GM12892 (cell line): ENCODE results near the gene TOX3.

Experiments
- POLR2A ChIP-seq: IDR thresholded peaks from 2 replicates; pipeline ENCODE4 v1.6.1; 2011; ENCODE audit warnings: low read depth, low read length, control low read depth
- POLR2AphosphoS5 ChIP-seq: IDR thresholded peaks from 2 replicates; pipeline ENCODE4 v1.6.1; 2011; ENCODE audit warnings: low read depth, low read length, control low read depth
- TAF1 ChIP-seq: IDR thresholded peaks from 2 replicates; pipeline ENCODE4 v1.6.1; 2011; ENCODE audit warnings: low read depth, mild to moderate bottlenecking, control low read depth, low read length, borderline replicate concordance

DNA sequence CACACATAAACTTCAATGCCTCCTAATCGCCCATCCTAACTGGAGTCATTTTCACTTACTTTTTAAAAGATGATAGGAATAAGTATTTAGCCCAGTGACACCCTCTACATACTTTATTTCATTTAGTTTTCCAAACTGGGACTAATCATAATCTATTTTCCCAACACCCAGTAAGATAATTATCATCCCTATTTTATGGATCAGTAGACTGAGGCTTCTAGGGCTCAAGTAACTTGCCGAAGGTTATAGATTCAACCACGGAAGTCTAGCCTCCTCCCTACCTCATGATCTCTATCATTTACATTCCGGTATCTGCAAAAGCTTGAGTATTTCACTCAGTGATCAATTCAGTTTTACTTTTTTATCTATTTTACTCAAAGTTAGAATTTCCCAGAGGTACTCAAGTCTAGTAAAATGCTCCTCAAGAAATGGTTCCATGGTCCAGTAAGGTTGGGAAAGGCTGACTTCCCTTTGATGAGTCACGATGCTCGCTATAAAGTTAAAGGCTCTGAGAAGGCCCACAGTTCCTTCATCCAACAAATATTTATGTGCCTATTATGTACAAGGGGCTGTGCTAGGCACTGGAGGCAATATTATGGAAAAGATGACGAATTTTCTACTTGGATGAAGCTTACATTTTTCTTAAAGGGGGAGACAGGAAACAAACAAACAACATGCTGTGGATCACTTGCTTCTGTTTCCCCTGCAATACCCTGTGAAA is 75.1 kb downstream of the TOX3 start:
- TF ChIP-seq POLR2AphosphoS5 (no peak), POLR2A (no peak), TAF1 (no peak)
